H1 (cell line): Measurements from ENCODE around the gene MDFI. TPM values are rescaled to one million over a fixed set of nuclear protein-coding genes. Genes with fewer than 3 reads are reported as not detected.

ENCODE experiments used
- CTCF ChIA-PET: fragments of 300-600 bp; sonication (Branson Sonifier 250); formaldehyde crosslinking; loops from one replicate; lab custom pipeline; 2021; ENCODE audit not compliant: partially characterized antibody; lab: Charles Lee
- POLR2A ChIA-PET: fragments of 300-600 bp; sonication (Branson Sonifier 250); formaldehyde crosslinking; loops from one replicate; lab custom pipeline; 2021; ENCODE audit warnings: inconsistent platforms; ENCODE audit not compliant: partially characterized antibody; lab: Charles Lee
- DNase-seq, 2 experiments: peaks; one replicate each; pipeline versions ENCODE4 v3.0.0 to v3.0.0-alpha.2; 2010 to 2022; ENCODE audit warnings: low spot score in 2 of 2, low read depth in 1 of 2, mixed read lengths in 1 of 2
- FAIRE-seq: peaks from 2 replicates; lab custom pipeline; 2011; peaks lifted over from hg19 to GRCh38; lab: Jason Lieb, UNC
- H2AFZ ChIP-seq: 2 replicates; pipeline ENCODE4 v1.8.1; 2012; ENCODE audit warnings: low read length, inconsistent platforms
- H2AK5ac ChIP-seq: 2 replicates; pipeline ENCODE4 v1.6.1; 2013; ENCODE audit warnings: low read depth, low read length
- H2BK120ac ChIP-seq: replicated peaks from 2 replicates; pipeline ENCODE3; 2013; ENCODE audit warnings: low read depth, low read length, inconsistent platforms
- H2BK12ac ChIP-seq: 2 replicates; pipeline ENCODE4 v1.6.1; 2013; ENCODE audit warnings: low read depth, low read length
- H2BK15ac ChIP-seq: 2 replicates; pipeline ENCODE4 v1.6.1; 2013; ENCODE audit warnings: low read length
- H2BK20ac ChIP-seq: 2 replicates; pipeline ENCODE4 v1.6.1; 2013; ENCODE audit warnings: low read length
- H2BK5ac ChIP-seq: 2 replicates; pipeline ENCODE4 v1.6.1; 2013; ENCODE audit warnings: low read depth, low read length
- H3K14ac ChIP-seq: 2 replicates; pipeline ENCODE4 v1.6.1; 2013; ENCODE audit warnings: inconsistent platforms; ENCODE audit not compliant: insufficient read length
- H3K18ac ChIP-seq: 2 replicates; pipeline ENCODE4 v1.6.1; 2013; ENCODE audit warnings: low read length; ENCODE audit errors: extremely low read depth
- H3K23ac ChIP-seq: 2 replicates; pipeline ENCODE4 v1.6.1; 2013; ENCODE audit warnings: inconsistent platforms; ENCODE audit not compliant: insufficient read length
- H3K23me2 ChIP-seq: 2 replicates; pipeline ENCODE4 v1.6.1; 2013; ENCODE audit warnings: low read depth, low read length
- H3K27ac ChIP-seq: 2 replicates; pipeline ENCODE4 v1.6.1; 2011; ENCODE audit warnings: low read depth, low read length, inconsistent platforms
- H3K27me3 ChIP-seq, 4 experiments: replicated peaks in 1 of 4; 1 replicate in 1 of 4; 2 replicates in 3 of 4; pipeline versions ENCODE4 v1.6.1 to v1.8.1; 2011 to 2013; ENCODE audit warnings: low read length in 3 of 4, mild to moderate bottlenecking in 3 of 4, inconsistent platforms in 2 of 4, mixed read lengths in 2 of 4, moderate library complexity in 1 of 4; ENCODE audit not compliant: control insufficient read depth in 3 of 4, insufficient read depth in 3 of 4; ENCODE audit errors: extremely low read depth in 1 of 4
- H3K36me3 ChIP-seq, 4 experiments: 2 replicates each; pipeline versions ENCODE4 v1.6.1 to v1.8.1; 2011 to 2013; ENCODE audit warnings: mild to moderate bottlenecking in 4 of 4, low read length in 3 of 4, moderate library complexity in 2 of 4, control low read depth in 1 of 4, inconsistent platforms in 1 of 4; ENCODE audit not compliant: insufficient read depth in 4 of 4, control insufficient read depth in 2 of 4
- H3K4ac ChIP-seq: replicated peaks from 2 replicates; pipeline ENCODE3; 2013; ENCODE audit warnings: low read length, low read depth, mixed read lengths, inconsistent platforms; ENCODE audit not compliant: insufficient read length
- H3K4me1 ChIP-seq, 4 experiments: replicated peaks in 1 of 4; 1 replicate in 1 of 4; 2 replicates in 3 of 4; pipeline versions ENCODE4 v1.6.1 to v1.8.1; 2011 to 2013; ENCODE audit warnings: low read length in 3 of 4, inconsistent platforms in 2 of 4, mixed read lengths in 1 of 4; ENCODE audit not compliant: insufficient read depth in 4 of 4, control insufficient read depth in 3 of 4
- H3K4me2 ChIP-seq, 2 experiments: 2 replicates each; pipeline versions ENCODE4 v1.6.1 to v1.8.1; 2011 to 2013; ENCODE audit warnings: low read depth in 2 of 2, low read length in 2 of 2, control low read depth in 1 of 2, inconsistent platforms in 1 of 2, mild to moderate bottlenecking in 1 of 2; ENCODE audit not compliant: insufficient read depth in 1 of 2
- H3K4me3 ChIP-seq, 4 experiments: fragments of 200-600, 300-600 bp in 1 of 4; sonication (generic), shearing (Covaris generic), sonication (Bioruptor Twin) in 1 of 4; 2 replicates each; pipeline versions ENCODE4 v1.5.1 to v1.8.1; 2011 to 2016; ENCODE audit warnings: low read length in 4 of 4, low read depth in 3 of 4, control low read depth in 2 of 4, inconsistent platforms in 2 of 4, mild to moderate bottlenecking in 2 of 4, mixed read lengths in 1 of 4, moderate library complexity in 1 of 4; ENCODE audit not compliant: insufficient read depth in 2 of 4; ENCODE audit errors: extremely low read depth in 1 of 4
- H3K56ac ChIP-seq: replicated peaks from 2 replicates; pipeline ENCODE3; 2013; ENCODE audit warnings: low read depth, mild to moderate bottlenecking, mixed read lengths, low read length, inconsistent platforms; ENCODE audit not compliant: insufficient read length
- H3K79me1 ChIP-seq: 2 replicates; pipeline ENCODE4 v1.6.1; 2013; ENCODE audit warnings: low read depth, low read length, control low read depth
- H3K79me2 ChIP-seq, 2 experiments: 2 replicates each; pipeline versions ENCODE4 v1.6.1 to v1.8.1; 2012 to 2013; ENCODE audit warnings: low read length in 2 of 2, mild to moderate bottlenecking in 2 of 2, inconsistent platforms in 1 of 2; ENCODE audit not compliant: insufficient read depth in 2 of 2, control insufficient read depth in 1 of 2
- H3K9ac ChIP-seq, 4 experiments: replicated peaks in 1 of 4; 1 replicate in 1 of 4; 2 replicates in 3 of 4; pipeline versions ENCODE4 v1.6.1 to v1.8.1; 2011 to 2013; ENCODE audit warnings: low read depth in 3 of 4, low read length in 3 of 4, control low read depth in 2 of 4, mild to moderate bottlenecking in 2 of 4, moderate library complexity in 2 of 4, inconsistent platforms in 1 of 4; ENCODE audit errors: extremely low read depth in 1 of 4
- H3K9me3 ChIP-seq, 2 experiments: 2 replicates each; pipeline versions ENCODE4 v1.6.1 to v1.8.1; 2012 to 2013; ENCODE audit warnings: mild to moderate bottlenecking in 2 of 2, moderate library complexity in 2 of 2, control low read depth in 1 of 2, inconsistent platforms in 1 of 2, low read depth in 1 of 2, low read length in 1 of 2, mixed read lengths in 1 of 2; ENCODE audit not compliant: insufficient read depth in 2 of 2
- H4K20me1 ChIP-seq, 2 experiments: replicated peaks in 1 of 2; 2 replicates each; pipeline versions ENCODE3 to v1.8.1; 2011 to 2013; ENCODE audit warnings: inconsistent platforms in 2 of 2, low read length in 2 of 2, mild to moderate bottlenecking in 1 of 2; ENCODE audit not compliant: insufficient read depth in 2 of 2, control insufficient read depth in 1 of 2
- H4K5ac ChIP-seq: 2 replicates; pipeline ENCODE4 v1.6.1; 2013; ENCODE audit warnings: low read length, low read depth, mixed read lengths, inconsistent platforms; ENCODE audit not compliant: insufficient read length
- H4K8ac ChIP-seq: 2 replicates; pipeline ENCODE4 v1.8.0; 2013; ENCODE audit warnings: mild to moderate bottlenecking, moderate library complexity, low read length, inconsistent platforms; ENCODE audit not compliant: insufficient read depth; ENCODE audit errors: extremely low read depth
- H4K91ac ChIP-seq: replicated peaks from 2 replicates; pipeline ENCODE3; 2013; ENCODE audit warnings: low read length, mixed read lengths, inconsistent platforms; ENCODE audit not compliant: insufficient read length
- CEBPB ChIP-seq: IDR thresholded peaks from 2 replicates; pipeline ENCODE4 v1.6.1; 2012; ENCODE audit warnings: low read depth, low read length
- EZH2 ChIP-seq: fragments of 200-600 bp; sonication (generic); IDR thresholded peaks from 2 replicates; pipeline ENCODE4 v1.7.1; 2012; ENCODE audit warnings: low read depth, mild to moderate bottlenecking, moderate library complexity, low read length, inconsistent platforms; ENCODE audit not compliant: severe bottlenecking
- JUND ChIP-seq: IDR thresholded peaks from 2 replicates; pipeline ENCODE4 v1.6.1; 2011; ENCODE audit warnings: mild to moderate bottlenecking, improper control_type of control experiment, low read length
- KDM4A ChIP-seq: IDR thresholded peaks from one replicate; pipeline ENCODE4 v1.7.1; 2012; ENCODE audit warnings: low read depth, mild to moderate bottlenecking, moderate library complexity, low read length, inconsistent platforms; ENCODE audit not compliant: severe bottlenecking
- NRF1 ChIP-seq: IDR thresholded peaks from 2 replicates; pipeline ENCODE4 v1.6.1; 2011; ENCODE audit warnings: mild to moderate bottlenecking, low read depth, low read length, improper control_type of control experiment
- POU5F1 ChIP-seq: IDR thresholded peaks from 2 replicates; pipeline ENCODE4 v1.6.1; 2011; ENCODE audit warnings: low read depth, mild to moderate bottlenecking, low read length, moderate library complexity
- RBBP5 ChIP-seq: IDR thresholded peaks from 2 replicates; pipeline ENCODE4 v1.7.1; 2012; ENCODE audit warnings: low read depth, mild to moderate bottlenecking, inconsistent platforms, low read length, moderate library complexity, borderline replicate concordance
- RFX5 ChIP-seq: IDR thresholded peaks from 2 replicates; pipeline ENCODE4 v1.6.1; 2011; ENCODE audit warnings: low read depth, low read length, improper control_type of control experiment, borderline replicate concordance
- SIX5 ChIP-seq: IDR thresholded peaks from 2 replicates; pipeline ENCODE4 v1.6.1; 2011; ENCODE audit warnings: mild to moderate bottlenecking, low read depth, low read length
- SP1 ChIP-seq: IDR thresholded peaks from 2 replicates; pipeline ENCODE4 v1.6.1; 2011; ENCODE audit warnings: low read depth, low read length
- SUZ12 ChIP-seq: fragments of 200-600 bp; sonication (generic); IDR thresholded peaks from 2 replicates; pipeline ENCODE4 v1.6.1; 2012; ENCODE audit warnings: mild to moderate bottlenecking, inconsistent platforms, low read length, moderate library complexity, mixed read lengths
- ZNF274 ChIP-seq: IDR thresholded peaks from 2 replicates; pipeline ENCODE4 v1.7.0; 2012; ENCODE audit warnings: low read length, borderline replicate concordance; ENCODE audit errors: extremely low read depth
- WGBS, 2 experiments: shearing (Covaris generic) in 1 of 2; methylation state at CpG; one replicate each; pipeline versions ENCODE4 v1.1.6 to v1.1.7; 2013 to 2015; ENCODE audit warnings: low lambda C conversion rate in 2 of 2, mixed read lengths in 2 of 2, inconsistent platforms in 1 of 2, low coverage in 1 of 2, missing lambda C conversion rate in 1 of 2; ENCODE audit not compliant: insufficient replicate concordance in 2 of 2, insufficient coverage in 1 of 2, insufficient read length in 1 of 2; ENCODE audit errors: extremely low coverage in 1 of 2, missing lambda C conversion rate in 1 of 2; 5-methylcytosine and 5-hydroxymethylcytosine counted together
- polyA plus RNA-seq, 7 experiments: library from polyadenylated mRNA; depleted of rRNA in 3 of 7; stranded (reverse) in 5 of 7; unstranded in 2 of 7; fragments of >200 nt in 5 of 7; fragments of 200-250 nt in 2 of 7; gene quantifications; 1 replicate in 5 of 7; 2 replicates in 1 of 7; 4 replicates in 1 of 7; pipeline versions ENCODE4 v1.2.1 to v1.2.3, GENCODE V29; 2011 to 2013; ENCODE audit warnings: missing spikeins in 2 of 7, mixed read lengths in 2 of 7
- total RNA-seq: library from RNA; stranded (reverse); fragmentation: NEBNext Ultra II Directional; extraction: Animal tissue kit (Norgen Biotek cat#: 25700); gene quantifications from 2 replicates; pipeline ENCODE4 v1.2.1, GENCODE V29; 2021

MDFI gene
- total and polyA plus RNA-seq, 2 of the 8 experiments (the other 6 are each of a cell fraction or from before 2014, with no cell fraction given): 41.0 to 65.6 TPM

DNA sequence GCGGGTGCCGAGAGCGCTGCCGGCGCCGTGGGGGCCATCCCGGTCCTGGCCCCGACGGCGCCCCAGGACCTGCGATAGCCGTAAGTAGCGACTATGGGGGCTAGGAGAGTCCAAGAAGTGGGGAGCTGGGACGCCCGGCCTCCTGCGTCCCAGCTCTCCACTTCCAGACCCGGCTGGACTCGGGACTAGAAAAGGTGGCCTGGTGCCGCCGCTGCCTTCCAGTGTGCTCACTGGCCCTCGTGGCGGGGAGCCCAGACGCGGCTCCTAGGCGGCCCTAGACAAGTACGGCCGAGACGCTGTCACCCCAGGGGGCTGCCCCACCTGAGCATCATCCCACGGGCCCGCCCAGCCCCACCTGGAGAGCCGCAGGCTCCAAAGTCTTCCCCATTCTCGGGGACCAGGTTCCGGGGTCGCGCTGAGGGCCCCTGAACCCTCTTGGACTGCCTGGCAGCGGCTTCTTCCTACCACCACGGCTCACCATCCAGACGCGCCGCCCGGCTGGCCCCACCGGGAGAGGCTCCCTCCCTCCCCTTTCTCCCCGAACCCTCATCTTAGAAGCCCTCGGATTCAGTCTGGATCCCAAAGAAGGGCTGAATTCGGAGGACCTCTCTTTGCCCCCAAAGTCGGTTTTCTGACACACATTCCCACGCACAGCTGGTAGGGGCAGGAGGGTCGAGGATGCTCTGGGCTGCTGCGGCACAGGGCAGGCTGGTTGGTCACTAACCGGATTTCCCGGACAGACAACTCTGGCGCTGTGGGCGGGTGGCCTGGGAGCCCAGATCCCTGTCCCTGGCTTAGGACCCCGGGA is 870 bp upstream of the MDFI start:
- no peak for FAIRE-seq
- Histone ChIP-seq H3K79me1 (peaks cover 2% of the 10 kb centered on the region; the same call in 1 of the 2 replicates), H3K23ac (no peak overlapping the region), H3K4me3 (peak overlapping the region; percentile 67 to 89 (median 78)), H3K4me2 (peak overlapping the region; percentile 89 to 96), H2BK5ac (peak overlapping the region; percentile 66; the same call in 1 of the 2 replicates), H3K14ac (no peak overlapping the region), H3K18ac (peak overlapping the region; percentile 78), H3K4ac (no peak overlapping the region), H3K4me1 (peaks cover 8 to 24% (median 17%) of the 10 kb centered on the region in 4 experiments), H3K27ac (no peak overlapping the region), H2BK120ac (no peak overlapping the region), H4K20me1 (no peaks in the 10 kb centered on the region), H3K36me3 (no peaks in the 10 kb centered on the region), H3K9me3 (no peaks in the 10 kb centered on the region), H3K79me2 (peaks cover 0 to 5% of the 10 kb centered on the region in 2 experiments; a peak in 1 of 4 replicates), H3K9ac (no peak overlapping the region), H3K27me3 (peaks cover 8 to 69% (median 37%) of the 10 kb centered on the region in 4 experiments; a peak in 6 of 7 replicates), H2BK20ac (peak overlapping the region; percentile 61; the same call in 1 of the 2 replicates), H4K8ac (no peak overlapping the region; the same call in 1 of the 2 replicates), H2BK12ac (peak overlapping the region; percentile 50; the same call in 1 of the 2 replicates), H4K5ac (peak overlapping the region; percentile 57), H2AK5ac (no peak overlapping the region), H4K91ac (peak overlapping the region; percentile 22), H2BK15ac (peak overlapping the region; percentile 81; the same call in 1 of the 2 replicates), H3K23me2 (peaks cover 22% of the 10 kb centered on the region), H2AFZ (no peak overlapping the region), H3K56ac (peak overlapping the region; percentile 37)
- 3% methylated on average over 42 of the region's 54 CpGs; no CpG with 5 or more reads in 1 of the 2 experiments for WGBS, 2 experiments
- ChIA-PET CTCF (interaction anchor here (0.7 to 5.1 kb wide), 7 partner anchors 35 to 63 kb away, joined by 3 to 22 read pairs (median 5); no protein-coding TSS in a partner anchor), POLR2A (interaction anchor here (1.0 to 1.6 kb wide), 2 partner anchors 8 to 47 kb away, joined by 3 to 9 read pairs; no protein-coding TSS in a partner anchor)
- DNase-seq: peak in 1 of 2 experiments; percentile 71
- TF ChIP-seq RFX5 (no peak), KDM4A (no peak), ZNF274 (no peak), SUZ12 (peak; percentile 90), EZH2 (peak; percentile 51), SIX5 (no peak), JUND (no peak), SP1 (no peak), NRF1 (no peak), POU5F1 (no peak), RBBP5 (0 out of 2 replicates have a peak, but pooled peaks have one; percentile 2), CEBPB (no peak)
